GM12891 (cell line): ENCODE data around the gene CDK8.

Source experiments
- POLR2A ChIP-seq: IDR thresholded peaks from 2 replicates; pipeline ENCODE4 v1.6.1; 2011; ENCODE audit warnings: low read depth, low read length, control low read depth
- POLR2AphosphoS5 ChIP-seq: IDR thresholded peaks from 2 replicates; pipeline ENCODE4 v1.6.1; 2011; ENCODE audit warnings: low read depth, low read length, control low read depth
- POU2F2 ChIP-seq: IDR thresholded peaks from 2 replicates; pipeline ENCODE4 v1.6.1; 2011; ENCODE audit warnings: low read depth, mild to moderate bottlenecking, control low read depth, low read length, moderate library complexity
- SPI1 ChIP-seq: IDR thresholded peaks from 2 replicates; pipeline ENCODE4 v1.6.1; 2011; ENCODE audit warnings: low read depth, low read length, control low read depth

GRCh38 chr13:26247011-26247410, 6.9 kb upstream of the CDK8 start:
- TF ChIP-seq POLR2A (no peak), POU2F2 (no peak), POLR2AphosphoS5 (no peak), SPI1 (no peak)
